Sigmoid colon (tissue), 4 donors: ENCODE measurements around the gene PPIB.

Source experiments
- CTCF ChIP-seq, 4 experiments: fragments of 450-650 bp in 3 of 4; fragments of 200-600 bp in 1 of 4; IDR thresholded peaks; one replicate each; pipeline ENCODE4 v1.5.1; 2016 to 2019; ENCODE audit warnings: antibody characterized with exemption in 4 of 4, mild to moderate bottlenecking in 3 of 4, moderate library complexity in 2 of 4
- EP300 ChIP-seq, 4 donors: sonication (generic); formaldehyde crosslinking; IDR thresholded peaks; one replicate each; pipeline ENCODE4 v1.6.1; 2017; ENCODE audit warnings: antibody characterized with exemption in 4 of 4
- POLR2A ChIP-seq, 2 donors: fragments of 450-650 bp; IDR thresholded peaks; one replicate each; pipeline ENCODE4 v1.6.1; 2016; ENCODE audit warnings: antibody characterized with exemption in 2 of 2, mild to moderate bottlenecking in 2 of 2, moderate library complexity in 2 of 2
- POLR2AphosphoS5 ChIP-seq, 4 donors: sonication (generic); formaldehyde crosslinking; IDR thresholded peaks; one replicate each; pipeline ENCODE4 v1.6.1; 2017; ENCODE audit warnings: antibody characterized with exemption in 4 of 4

- no peak for TF ChIP-seq CTCF (IDR thresholded peaks at IDR 0.05)
- no peak for TF ChIP-seq EP300 (IDR thresholded peaks at IDR 0.05)
- TF ChIP-seq POLR2AphosphoS5 (IDR thresholded peaks at IDR 0.05), result no peak
- TF ChIP-seq POLR2A (IDR thresholded peaks at IDR 0.05), result no peak
Measured at GRCh38 chr15:64164436-64164835, 1.6 kb upstream of the PPIB start.
